T-helper 2 cell treated with Interferon-gamma antibody and Interleukin-4, amounts not matched to agents 5 μg/mL and 100 μg/mL, for 36 hours (primary cell): ENCODE data around the gene RAB30.

Source experiments
- DNase-seq: peaks from one replicate; pipeline ENCODE4 v3.0.0; 2021; ENCODE audit warnings: low spot score
- H3K27ac Mint-ChIP-seq: one replicate; pipeline ENCODE4 v1.8.0; 2021; ENCODE audit warnings: mild to moderate bottlenecking, mixed read lengths
- H3K27me3 Mint-ChIP-seq: one replicate; pipeline ENCODE4 v1.8.0; 2021; ENCODE audit warnings: low read depth, mixed read lengths
- H3K36me3 Mint-ChIP-seq: one replicate; pipeline ENCODE4 v1.8.0; 2021; ENCODE audit warnings: low read depth, mixed read lengths
- H3K4me1 Mint-ChIP-seq: one replicate; pipeline ENCODE4 v1.8.0; 2021; ENCODE audit warnings: low read depth, mixed read lengths
- H3K4me3 Mint-ChIP-seq: one replicate; pipeline ENCODE4 v1.8.0; 2022; ENCODE audit warnings: mild to moderate bottlenecking, moderate library complexity, mixed read lengths
- H3K9me3 Mint-ChIP-seq: one replicate; pipeline ENCODE4 v1.8.0; 2021; ENCODE audit warnings: mixed read lengths

RAB30 gene

DNA sequence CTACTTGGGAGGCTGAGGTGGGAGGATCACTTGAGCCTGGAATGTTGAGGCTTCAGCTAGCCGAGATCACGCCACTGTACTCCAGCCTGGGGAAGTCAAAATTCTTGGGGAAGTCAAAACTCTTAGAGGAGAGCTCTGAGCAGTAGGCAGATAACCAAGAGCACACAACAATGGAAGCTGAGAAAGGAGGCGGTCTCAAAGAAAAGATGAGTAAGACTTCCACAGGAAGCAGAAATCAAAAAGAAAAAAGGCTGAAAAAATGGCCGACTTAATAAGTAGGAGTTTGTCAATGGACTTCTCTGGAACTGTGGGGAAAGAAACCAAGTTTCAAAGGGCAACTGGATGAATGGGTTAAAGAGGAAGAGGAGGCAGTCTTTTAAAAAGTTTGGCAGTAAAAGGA is 32.1 kb downstream of the RAB30 start:
- Mint-ChIP-seq H3K9me3 (no peaks in the 10 kb centered on the region), H3K27me3 (no peaks in the 10 kb centered on the region), H3K27ac (no peak overlapping the region), H3K36me3 (peaks cover 2% of the 10 kb centered on the region), H3K4me1 (peaks cover 12% of the 10 kb centered on the region), H3K4me3 (no peak overlapping the region)
- DNase-seq = no peak

DNA sequence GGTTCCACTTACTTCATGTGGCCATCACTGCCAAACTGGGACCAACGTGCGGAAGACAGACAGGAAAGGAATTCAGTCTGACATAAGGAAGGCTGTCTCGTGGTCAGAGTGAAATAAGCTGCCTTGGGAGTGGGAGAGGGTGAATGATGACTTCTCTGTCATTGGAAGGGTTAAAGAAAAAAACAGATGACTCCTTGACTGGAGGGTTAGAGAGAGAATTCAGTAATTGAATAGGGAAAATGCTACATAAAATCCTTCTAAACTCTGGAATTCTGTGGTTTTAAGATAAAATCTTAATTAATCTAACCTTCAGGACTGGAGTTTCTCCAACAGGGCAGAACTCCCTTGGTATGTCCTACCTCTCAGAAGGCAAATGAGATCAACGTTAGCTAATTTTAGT is 33.8 kb downstream of the RAB30 start:
- peaks cover 2% of the 10 kb centered on the region for H3K36me3 Mint-ChIP-seq
- no peak for DNase-seq
- H3K4me3 Mint-ChIP-seq = no peak overlapping the region
- H3K27me3 Mint-ChIP-seq = no peaks in the 10 kb centered on the region
- H3K4me1 Mint-ChIP-seq = peaks cover 22% of the 10 kb centered on the region
- no peak overlapping the region for H3K27ac Mint-ChIP-seq
- H3K9me3 Mint-ChIP-seq = no peaks in the 10 kb centered on the region

DNA sequence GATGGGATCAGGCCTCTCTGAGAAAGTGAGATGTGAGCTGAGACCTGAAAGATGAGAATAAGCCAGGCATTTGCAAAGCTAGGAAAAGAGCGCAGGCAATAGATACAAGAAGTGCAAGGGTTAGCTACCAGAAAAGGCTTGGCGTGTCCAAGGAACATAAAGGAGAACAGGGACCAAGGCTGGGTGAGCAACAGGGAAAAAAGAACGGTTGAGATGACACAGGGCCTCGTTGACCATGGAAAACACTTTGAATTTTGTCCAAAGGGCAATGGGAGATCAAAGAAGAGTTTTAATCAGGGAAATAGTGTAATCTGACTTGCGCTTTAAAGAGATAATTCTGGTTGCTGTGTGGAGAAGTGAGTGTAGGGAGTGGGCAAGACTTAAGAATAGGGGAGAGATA is 35.0 kb downstream of the RAB30 start:
- H3K27ac Mint-ChIP-seq = no peak overlapping the region
- DNase-seq = no peak
- no peaks in the 10 kb centered on the region for H3K27me3 Mint-ChIP-seq
- H3K4me3 Mint-ChIP-seq = no peak overlapping the region
- peaks cover 22% of the 10 kb centered on the region for H3K4me1 Mint-ChIP-seq
- H3K9me3 Mint-ChIP-seq = no peaks in the 10 kb centered on the region
- H3K36me3 Mint-ChIP-seq = peaks cover 2% of the 10 kb centered on the region

DNA sequence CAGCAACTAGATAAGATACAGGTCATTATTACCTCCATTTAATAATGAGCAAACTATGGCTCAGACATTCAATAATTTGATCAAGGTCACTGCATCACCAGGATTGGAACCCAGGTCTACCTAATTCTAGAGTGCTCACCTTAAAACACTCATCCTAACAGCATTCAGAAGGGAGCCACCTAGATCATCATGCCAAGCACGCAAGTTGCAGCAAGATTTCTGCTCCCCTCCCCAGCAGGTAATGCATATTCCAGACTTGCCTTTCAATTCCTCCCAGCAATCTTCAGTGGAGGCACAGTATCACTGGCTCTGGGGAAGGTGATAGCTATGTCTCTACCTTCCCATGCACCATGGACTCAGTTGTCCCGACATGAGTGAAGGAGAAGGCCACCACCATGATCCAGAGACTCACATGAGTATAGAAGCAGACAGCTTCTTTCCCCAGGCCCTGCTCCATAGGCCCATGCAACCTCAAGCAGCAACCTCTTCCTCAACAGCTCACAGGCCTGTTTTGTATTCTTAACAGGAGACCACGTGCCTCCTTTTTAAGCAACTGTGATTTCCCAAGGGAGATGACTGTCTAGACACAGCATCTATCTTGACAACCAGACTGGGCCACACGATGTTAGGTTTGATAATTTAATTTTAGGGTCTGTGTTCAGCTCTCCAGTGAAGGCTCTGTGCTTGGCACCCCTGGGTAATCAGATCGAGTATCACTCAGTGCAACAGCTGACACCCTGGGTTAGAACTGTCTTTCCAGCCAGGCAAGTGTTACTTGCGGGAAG is 36.4 kb downstream of the RAB30 start:
- Mint-ChIP-seq H3K27me3 (no peaks in the 10 kb centered on the region), H3K4me3 (no peak overlapping the region)
- DNase-seq = no peak

GRCh38 chr11:83034673-83035014 is 37.1 kb downstream of the RAB30 start:
- no peak for DNase-seq
- no peaks in the 10 kb centered on the region for H3K27me3 Mint-ChIP-seq
- H3K9me3 Mint-ChIP-seq = no peaks in the 10 kb centered on the region
- no peak overlapping the region for H3K4me3 Mint-ChIP-seq
- no peak overlapping the region for H3K27ac Mint-ChIP-seq
- peaks cover 2% of the 10 kb centered on the region for H3K36me3 Mint-ChIP-seq
- H3K4me1 Mint-ChIP-seq = peaks cover 22% of the 10 kb centered on the region

More for the DNA sequence above, 36.4 kb downstream of the RAB30 start:
- no peak overlapping the region for H3K27ac Mint-ChIP-seq
- H3K4me1 Mint-ChIP-seq = peaks cover 22% of the 10 kb centered on the region
- no peaks in the 10 kb centered on the region for H3K9me3 Mint-ChIP-seq
- peaks cover 2% of the 10 kb centered on the region for H3K36me3 Mint-ChIP-seq

DNA sequence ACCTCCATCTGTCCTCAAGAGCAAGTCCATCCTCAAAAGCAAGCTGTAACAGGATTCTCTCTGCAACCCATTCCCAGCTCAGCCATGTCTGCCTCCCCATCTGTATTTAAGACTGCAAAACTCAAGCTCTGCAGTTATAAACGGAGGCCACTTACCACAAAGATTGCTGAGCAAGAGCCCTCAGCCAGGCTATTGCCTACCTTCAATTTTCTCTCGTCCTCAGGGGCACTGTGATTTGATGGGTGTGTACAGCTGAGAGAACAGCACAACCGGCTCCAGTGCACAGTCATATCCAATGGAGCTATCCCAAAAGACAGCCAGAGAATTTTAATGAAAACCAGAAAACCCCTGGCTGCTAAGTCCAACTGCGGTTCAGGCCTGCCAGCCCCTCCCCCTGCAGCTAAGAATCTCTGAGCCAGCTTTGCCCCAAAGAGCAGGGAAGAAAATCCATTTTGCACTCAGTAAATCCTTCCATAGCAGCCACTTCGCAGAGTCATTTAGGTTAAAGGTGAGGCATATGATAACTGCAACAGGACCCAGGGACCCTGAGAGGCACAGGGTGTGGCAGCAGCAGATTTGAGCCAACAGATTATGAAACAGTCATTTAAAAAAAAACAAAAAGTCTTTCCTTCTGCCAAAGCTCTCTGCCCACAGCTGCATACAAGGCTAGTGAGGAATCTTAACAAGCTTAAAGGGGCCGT is 37.6 kb downstream of the RAB30 start:
- Mint-ChIP-seq H3K4me3 (no peak overlapping the region), H3K9me3 (no peaks in the 10 kb centered on the region), H3K36me3 (peaks cover 2% of the 10 kb centered on the region), H3K4me1 (peaks cover 22% of the 10 kb centered on the region), H3K27me3 (no peaks in the 10 kb centered on the region), H3K27ac (no peak overlapping the region)
- DNase-seq = no peak

GRCh38 chr11:83033371-83033770 is 38.3 kb downstream of the RAB30 start:
- DNase-seq = no peak
- H3K36me3 Mint-ChIP-seq = peaks cover 2% of the 10 kb centered on the region
- H3K9me3 Mint-ChIP-seq = no peaks in the 10 kb centered on the region
- H3K4me1 Mint-ChIP-seq = peaks cover 24% of the 10 kb centered on the region
- H3K4me3 Mint-ChIP-seq = no peak overlapping the region
- H3K27me3 Mint-ChIP-seq = no peaks in the 10 kb centered on the region
- H3K27ac Mint-ChIP-seq = no peak overlapping the region

DNA sequence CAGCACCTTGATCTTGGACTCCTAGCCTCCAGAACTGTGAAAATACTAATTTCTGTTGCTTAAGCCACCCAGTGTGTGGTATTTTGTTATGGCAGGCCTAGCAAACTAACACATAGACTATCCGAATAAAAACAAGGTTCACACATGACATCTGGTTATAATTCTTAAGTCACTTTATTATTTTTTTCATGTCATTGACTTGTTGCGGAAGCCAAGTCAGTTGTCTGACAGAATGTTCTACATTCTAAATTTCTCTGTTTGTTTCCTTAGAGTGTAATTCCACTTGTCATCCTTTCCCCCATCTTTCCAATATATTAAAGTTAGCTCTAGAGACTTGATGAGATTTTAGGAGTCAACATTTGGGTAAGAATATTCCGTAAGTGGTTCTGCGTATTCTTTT is 40.6 kb downstream of the RAB30 start:
- no peaks in the 10 kb centered on the region for H3K27me3 Mint-ChIP-seq
- peaks cover 28% of the 10 kb centered on the region for H3K4me1 Mint-ChIP-seq
- no peak overlapping the region for H3K4me3 Mint-ChIP-seq
- H3K9me3 Mint-ChIP-seq = no peaks in the 10 kb centered on the region
- no peak for DNase-seq
- peaks cover 2% of the 10 kb centered on the region for H3K36me3 Mint-ChIP-seq
- H3K27ac Mint-ChIP-seq = no peak overlapping the region

GRCh38 chr11:83027794-83028193 is 43.9 kb downstream of the RAB30 start:
- DNase-seq = no peak
- Mint-ChIP-seq H3K4me1 (peaks cover 25% of the 10 kb centered on the region), H3K27ac (no peak overlapping the region), H3K9me3 (no peaks in the 10 kb centered on the region), H3K36me3 (peaks cover 2% of the 10 kb centered on the region), H3K4me3 (no peak overlapping the region), H3K27me3 (no peaks in the 10 kb centered on the region)

DNA sequence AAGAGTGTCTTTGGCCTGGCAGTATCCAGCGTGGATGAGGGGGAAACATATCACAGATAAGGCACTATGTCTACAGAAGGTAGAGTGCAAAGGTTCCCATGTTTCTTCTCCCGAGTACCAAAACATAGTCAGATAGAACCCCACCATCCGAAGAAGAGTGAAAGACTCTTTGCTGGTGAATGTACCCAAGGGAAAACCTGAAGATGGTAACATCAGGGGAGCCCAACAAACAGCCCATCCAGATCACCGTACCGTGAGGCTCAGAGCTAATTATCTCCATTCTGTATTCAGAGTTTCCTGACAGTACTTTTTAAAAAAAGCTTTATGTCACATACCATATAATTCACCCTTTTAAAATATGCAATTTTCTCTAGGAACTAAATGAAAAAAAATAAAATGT is 44.4 kb downstream of the RAB30 start:
- H3K4me1 Mint-ChIP-seq = peaks cover 25% of the 10 kb centered on the region
- H3K36me3 Mint-ChIP-seq = peaks cover 2% of the 10 kb centered on the region
- H3K9me3 Mint-ChIP-seq = no peaks in the 10 kb centered on the region
- DNase-seq = no peak
- no peaks in the 10 kb centered on the region for H3K27me3 Mint-ChIP-seq
- no peak overlapping the region for H3K27ac Mint-ChIP-seq
- no peak overlapping the region for H3K4me3 Mint-ChIP-seq

GRCh38 chr11:83026229-83026628 is 45.5 kb downstream of the RAB30 start:
- Mint-ChIP-seq H3K4me3 (no peak overlapping the region), H3K9me3 (no peaks in the 10 kb centered on the region), H3K27me3 (no peaks in the 10 kb centered on the region), H3K36me3 (peaks cover 2% of the 10 kb centered on the region), H3K4me1 (peaks cover 25% of the 10 kb centered on the region), H3K27ac (no peak overlapping the region)
- no peak for DNase-seq

DNA sequence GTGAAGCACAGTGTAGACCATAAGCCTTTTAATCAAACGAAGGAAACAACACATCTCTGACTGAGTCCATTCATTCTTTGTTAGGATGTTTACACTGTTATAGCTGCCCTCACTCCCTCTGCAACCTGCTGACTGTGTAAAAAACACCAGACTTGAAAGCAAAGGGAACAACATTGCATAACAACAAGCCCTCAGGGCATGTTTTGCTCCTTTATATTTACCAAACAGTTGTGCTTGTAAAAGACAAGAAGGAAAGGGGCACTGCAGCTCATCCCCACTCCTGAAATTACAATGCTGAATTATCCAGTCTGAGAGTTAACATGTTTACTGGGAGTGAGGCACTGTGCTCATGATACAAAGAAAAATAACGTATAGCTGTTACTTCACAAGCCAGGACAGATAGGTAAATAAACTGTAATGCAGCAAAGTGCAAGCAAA is 46.4 kb downstream of the RAB30 start:
- no peaks in the 10 kb centered on the region for H3K27me3 Mint-ChIP-seq
- H3K36me3 Mint-ChIP-seq = no peaks in the 10 kb centered on the region
- no peak for DNase-seq
- no peaks in the 10 kb centered on the region for H3K9me3 Mint-ChIP-seq
- no peak overlapping the region for H3K4me3 Mint-ChIP-seq
- H3K4me1 Mint-ChIP-seq = peaks cover 25% of the 10 kb centered on the region
- no peak overlapping the region for H3K27ac Mint-ChIP-seq

DNA sequence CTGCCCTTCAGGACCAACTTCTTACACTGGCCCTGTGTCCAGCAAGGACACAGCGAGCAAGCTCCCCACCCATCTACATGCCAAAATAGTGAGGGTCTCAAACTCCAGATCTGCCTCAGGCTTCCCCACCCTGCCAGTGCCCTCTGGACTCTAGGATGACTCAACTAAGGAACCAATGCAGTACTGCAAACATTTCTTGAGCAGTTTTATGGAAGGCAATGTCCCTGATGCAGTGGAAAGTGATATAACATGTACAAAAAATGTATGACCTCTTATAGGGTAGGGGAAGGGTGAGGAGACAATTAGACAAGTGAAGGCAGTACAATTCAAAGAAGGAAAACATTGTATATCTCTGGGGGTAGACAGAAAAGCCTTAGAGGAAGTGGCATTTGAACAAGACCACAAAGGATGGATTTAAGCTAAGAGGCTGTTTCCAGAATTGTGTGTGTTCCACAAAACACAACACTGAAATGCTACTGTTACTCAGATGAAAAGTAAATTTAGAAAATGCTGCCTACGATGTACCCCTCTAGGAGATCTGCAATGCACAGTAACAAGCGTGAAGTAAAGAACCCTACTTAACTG is 47.3 kb downstream of the RAB30 start:
- no peak overlapping the region for H3K4me3 Mint-ChIP-seq
- peaks cover 25% of the 10 kb centered on the region for H3K4me1 Mint-ChIP-seq
- no peaks in the 10 kb centered on the region for H3K9me3 Mint-ChIP-seq
- no peaks in the 10 kb centered on the region for H3K27me3 Mint-ChIP-seq
- H3K36me3 Mint-ChIP-seq = no peaks in the 10 kb centered on the region
- DNase-seq = no peak
- H3K27ac Mint-ChIP-seq = no peak overlapping the region

GRCh38 chr11:83023410-83023809 is 48.3 kb downstream of the RAB30 start:
- Mint-ChIP-seq H3K27ac (no peak overlapping the region), H3K4me1 (peaks cover 23% of the 10 kb centered on the region), H3K4me3 (no peak overlapping the region), H3K9me3 (no peaks in the 10 kb centered on the region), H3K27me3 (no peaks in the 10 kb centered on the region), H3K36me3 (peaks cover 4% of the 10 kb centered on the region)
- DNase-seq = no peak
